EL (cell line): ENCODE measurements around the gene MED13L.
A peak's percentile ranks its signal among the peaks of the same experiment; 100 is the strongest.

ENCODE experiments used
- DNase-seq: peaks from one replicate; pipeline ENCODE4 v3.0.0-alpha.2; 2016

Gene MED13L

DNA sequence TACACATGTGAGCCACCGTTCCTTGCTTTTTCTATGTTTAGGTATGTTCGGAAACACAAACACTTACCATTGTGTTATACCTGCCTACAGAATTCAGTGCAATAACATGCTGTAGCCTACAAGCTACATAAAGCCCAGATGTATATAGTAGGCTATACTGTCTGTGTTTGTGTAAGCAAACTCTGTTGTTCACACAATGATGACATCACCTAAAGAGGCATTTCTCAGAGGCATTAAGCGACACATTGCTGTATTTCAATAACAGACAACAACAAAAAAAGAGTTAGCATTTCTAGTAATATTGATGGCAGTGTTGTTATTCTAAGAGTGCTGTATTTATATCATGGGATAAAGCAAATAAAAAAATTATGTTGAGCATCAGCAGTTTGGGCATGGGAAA, 70.2 kb downstream of the MED13L start:
- DNase-seq = no peak

DNA sequence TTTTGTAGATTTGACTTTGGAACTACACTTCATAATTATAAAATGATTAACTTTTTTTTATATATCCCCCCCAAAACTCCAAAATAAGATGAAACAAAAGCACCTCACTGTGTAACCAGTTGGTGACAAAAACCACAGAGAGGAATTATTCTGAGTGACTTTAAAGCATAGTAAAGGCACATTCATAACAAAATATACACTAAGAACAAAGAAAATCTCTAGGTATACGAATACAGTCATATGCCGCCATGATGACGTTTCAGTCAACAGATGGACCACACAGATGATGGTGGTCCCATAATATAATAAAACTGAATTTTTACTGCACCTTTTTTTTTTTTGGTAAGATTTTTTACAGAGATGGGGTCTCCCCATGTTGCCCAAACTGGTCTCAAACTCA, 70.7 kb downstream of the MED13L start:
- DNase-seq = no peak

DNA sequence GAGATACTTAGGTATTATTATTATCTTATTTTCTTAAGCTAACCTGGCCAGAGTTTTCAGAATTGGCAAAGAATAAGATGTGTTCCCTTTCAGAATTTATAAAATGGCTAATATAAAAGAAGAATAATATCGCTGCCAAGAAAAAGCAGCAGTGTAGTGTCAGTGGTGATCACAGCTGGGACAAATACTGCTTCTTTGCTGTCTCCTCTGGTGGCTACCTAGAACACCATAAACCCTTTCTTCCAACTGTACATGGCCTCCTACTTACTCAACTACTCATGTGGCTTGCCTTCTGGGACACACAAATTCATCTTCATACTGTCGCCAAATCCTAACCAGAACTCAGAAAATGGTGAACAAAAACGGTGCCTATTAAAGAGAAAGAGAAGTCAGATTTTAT, 72.7 kb downstream of the MED13L start:
- DNase-seq = no peak

DNA sequence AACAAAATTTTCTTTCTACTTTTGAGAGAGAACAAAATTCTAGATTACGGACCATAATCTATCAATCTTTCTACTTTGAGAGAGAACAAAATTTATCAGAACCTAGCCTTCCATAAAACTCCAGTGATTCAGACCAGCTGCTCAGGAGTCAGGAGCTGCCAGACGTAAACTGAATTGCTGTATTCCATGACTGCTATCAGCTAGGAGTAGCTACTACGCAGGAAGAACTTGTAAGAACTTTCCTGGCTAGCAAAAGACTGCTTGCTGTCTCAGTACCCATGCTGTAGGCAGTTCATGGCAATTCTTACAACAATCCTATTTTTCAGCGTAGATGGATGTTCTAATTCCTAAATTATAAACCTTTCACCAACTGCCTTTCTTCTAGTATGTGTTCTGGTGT, 73.3 kb downstream of the MED13L start:
- no peak for DNase-seq

DNA sequence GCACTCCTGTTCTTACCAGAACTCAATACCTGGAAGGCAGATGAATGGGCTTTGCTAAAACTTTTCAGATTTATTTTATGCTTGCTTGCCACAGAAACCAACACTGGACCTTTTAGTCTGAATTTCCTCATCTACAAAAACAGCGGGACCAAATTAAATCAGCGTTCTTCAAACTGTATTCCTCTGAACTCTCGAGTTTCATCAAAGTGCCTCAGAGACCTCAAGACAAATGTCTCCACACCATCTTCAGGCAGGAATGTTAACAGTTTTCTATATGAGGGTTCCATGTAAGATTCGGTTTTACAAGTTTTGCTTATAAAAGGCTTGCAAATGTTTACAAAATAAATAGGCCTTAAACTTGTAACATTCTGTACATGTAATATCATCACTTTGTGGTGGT, 74.6 kb downstream of the MED13L start:
- DNase-seq = peak; percentile 45

DNA sequence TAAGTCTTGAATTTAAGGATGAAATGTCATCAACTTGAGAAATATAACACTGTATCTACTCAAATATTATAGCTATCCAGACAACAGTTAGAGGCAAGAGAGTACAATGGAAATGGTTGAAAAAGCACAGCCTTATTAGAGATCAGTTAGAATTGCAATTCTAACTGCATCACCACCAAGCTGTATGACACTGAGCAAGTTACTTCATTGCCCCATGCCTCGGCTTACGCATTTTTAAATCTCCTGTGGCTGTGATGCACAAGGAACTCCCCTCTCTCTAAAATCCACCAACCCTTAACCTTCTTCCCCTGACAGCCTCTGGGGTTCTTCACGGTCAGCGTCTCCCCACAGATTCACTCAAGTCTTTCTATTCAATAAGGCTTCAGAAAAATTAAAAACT, 75.1 kb downstream of the MED13L start:
- no peak for DNase-seq

DNA sequence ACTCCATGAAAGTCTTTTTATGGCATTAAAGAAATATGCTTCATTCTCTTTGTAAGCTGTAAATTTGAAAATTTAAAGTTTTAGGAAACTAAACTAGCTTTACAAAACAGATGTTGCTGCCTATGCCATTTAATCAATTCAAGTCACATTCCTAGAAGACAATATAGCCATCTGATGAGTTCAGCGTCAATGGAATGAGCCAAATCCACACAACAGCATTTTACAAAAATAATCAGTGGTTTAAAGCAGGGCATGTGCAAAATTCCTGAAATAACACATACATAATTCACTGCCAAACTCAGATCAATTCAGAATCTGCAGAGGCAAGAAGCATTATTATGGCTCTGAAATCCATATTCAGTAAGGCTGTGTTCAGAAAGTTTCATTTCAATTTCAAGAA, 75.6 kb downstream of the MED13L start:
- peak; percentile 85 for DNase-seq

DNA sequence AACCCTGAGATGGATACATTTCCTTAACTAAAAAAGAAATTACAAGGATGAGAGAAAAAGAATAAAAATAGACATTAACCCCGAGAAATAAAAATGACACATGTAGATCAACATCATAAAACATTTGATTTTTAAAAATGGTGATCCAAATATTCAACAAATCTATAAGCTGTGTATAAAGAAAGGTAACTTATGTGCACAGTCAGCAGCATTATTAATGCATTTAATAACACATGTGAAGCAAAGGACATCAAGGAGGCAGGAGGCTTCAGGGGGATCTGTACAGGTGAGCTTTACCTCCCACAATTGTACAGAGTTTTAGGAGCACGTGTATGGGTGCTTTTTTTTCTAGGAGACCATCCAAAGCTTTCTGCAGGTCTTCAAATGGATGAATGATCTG, 76.1 kb downstream of the MED13L start:
- DNase-seq = no peak

DNA sequence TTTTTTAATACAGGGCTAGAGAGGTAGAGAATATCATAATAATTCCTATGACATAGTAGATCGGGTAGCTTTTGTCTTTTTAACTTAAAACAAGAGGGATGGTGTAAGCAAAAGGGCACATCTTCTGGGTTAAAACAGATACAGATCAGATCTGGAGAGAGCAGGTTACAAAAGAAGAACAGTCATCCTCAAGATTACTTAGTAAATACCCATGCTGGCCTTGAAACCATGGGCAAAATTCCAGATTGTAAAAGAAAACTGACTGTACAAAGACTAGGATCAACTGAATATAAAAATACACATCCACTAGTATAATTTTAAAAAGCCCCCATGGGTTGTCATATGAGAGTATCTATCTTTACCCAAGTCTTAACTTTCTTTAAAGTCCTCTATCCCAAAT, 76.7 kb downstream of the MED13L start:
- DNase-seq = peak; percentile 68

DNA sequence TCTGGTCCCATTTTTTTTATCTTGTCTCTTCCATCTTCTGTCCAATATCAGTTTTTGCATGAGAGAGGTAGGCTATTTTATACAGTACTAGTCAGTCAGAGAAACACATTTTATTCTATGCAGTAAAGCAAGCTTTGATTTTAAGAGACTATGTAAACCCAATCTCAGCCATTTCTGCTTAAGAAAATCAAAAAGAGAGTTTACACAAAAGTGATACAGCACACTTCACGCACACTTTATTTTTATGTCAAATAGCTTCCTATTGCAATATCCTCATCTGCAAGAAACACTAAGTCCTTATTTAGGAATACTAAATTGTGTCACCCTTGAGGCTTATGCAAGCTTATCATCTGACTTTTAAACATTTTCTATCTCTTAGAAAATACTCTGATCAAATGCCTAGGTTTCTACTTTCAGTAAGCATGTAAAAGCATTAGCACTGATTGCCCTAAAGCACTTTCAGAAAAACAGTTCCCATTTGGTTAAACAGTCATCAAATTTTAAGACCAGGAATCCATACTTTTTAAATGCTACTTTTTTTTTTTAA, 78.3 kb downstream of the MED13L start:
- no peak for DNase-seq

DNA sequence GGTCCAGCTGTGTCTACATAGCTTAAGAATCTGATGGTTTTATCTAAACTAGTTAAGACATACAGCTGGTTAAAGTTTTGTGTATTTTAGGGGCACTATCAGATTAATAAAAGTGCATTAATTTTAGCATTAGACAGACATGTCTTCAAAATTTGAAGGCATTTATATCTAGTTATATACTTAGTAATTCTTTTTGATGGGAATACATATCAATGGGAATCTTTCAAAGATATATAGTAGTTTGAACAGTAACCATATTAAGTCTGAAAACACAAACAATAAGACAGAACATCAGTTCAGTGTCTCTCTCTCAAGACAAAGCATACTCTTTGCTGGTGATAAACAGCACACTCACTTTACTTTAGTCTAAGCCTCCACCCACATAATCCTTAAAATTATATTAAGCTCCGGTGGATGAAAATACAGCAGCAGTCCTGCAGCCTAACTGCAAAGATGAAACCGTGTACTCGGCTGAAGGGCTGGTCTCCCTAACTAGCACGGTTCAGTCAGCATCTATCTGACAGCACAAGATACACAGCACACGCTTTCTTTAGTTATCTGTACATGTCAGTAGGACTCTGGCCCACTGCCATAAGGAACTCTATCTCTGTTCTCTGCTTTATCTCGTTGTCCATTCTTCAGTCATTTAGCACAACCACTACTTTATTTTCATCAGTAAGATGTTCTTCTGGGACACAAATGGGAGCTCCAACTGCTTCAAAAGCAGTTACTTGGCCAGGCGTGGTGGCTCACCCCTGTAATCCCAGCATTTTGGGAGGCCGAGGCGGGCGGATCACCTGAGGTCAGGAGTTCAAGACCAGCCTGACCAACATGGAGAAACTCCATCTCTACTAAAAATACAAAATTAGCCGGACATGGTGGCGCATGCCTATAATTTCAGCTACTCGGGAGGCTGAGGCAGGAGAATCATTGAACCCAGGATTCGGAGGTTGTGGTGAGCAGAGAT, 80.5 kb downstream of the MED13L start:
- no peak for DNase-seq

DNA sequence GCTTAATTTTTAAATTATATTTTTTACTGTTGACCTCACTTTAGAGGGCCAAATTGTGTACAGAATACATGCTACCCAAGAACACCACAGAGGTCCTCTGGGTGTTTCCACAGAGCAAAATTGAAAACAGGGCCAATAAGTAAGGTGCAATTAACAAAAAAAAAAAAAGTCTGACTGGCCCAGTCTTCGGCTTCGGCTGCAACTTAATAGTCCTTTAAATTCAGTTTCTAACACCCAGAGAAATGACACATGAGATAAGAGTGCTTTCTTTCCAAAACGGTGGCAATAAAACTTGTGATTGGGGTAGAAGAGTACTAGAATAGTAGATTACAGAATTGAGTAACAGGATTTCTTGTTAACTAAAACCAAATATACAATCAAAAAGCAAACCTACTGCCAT, 81.3 kb downstream of the MED13L start:
- no peak for DNase-seq

DNA sequence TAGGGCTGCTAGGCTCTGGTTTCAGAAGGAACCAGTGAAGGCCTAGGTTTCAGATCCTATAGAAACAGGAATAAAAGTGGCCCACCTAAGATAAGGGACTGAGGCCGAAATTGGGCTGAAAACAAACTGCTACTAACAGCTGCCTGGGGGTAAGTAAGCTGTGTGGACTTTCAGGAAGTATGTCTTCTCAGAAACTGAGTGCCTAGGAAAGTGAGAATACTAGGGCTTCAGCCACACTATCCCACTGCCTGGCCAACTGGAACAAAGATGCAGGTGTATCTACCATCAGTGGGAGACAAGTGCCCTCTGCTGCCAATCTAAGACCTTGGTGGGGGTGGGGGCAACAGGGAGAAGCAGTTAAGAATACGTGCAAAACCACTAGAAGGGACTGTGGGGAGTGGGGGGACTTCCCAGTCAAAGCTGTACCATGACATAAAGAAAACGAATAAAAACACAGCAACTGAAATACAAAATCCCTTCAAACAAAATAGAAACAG, 82.5 kb downstream of the MED13L start:
- no peak for DNase-seq

DNA sequence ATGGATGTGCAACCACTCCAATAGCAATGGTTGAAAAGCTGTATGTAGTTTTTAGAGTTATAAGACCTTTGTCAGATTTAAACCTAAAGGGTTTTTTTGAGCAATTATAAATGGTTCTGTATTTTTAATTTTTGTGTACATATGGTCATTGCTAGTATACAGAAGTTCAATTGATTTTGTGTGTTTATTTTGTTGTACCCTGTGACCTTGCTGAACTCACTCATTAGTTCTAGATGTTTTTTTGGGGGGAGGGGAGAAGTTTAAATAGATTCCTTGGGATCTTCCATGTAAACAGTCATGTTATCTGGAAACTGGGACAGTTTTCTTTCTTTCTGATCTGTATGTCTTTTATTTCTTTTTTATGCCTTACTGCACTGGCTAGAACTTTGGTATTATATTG, 87.8 kb downstream of the MED13L start:
- no peak for DNase-seq

DNA sequence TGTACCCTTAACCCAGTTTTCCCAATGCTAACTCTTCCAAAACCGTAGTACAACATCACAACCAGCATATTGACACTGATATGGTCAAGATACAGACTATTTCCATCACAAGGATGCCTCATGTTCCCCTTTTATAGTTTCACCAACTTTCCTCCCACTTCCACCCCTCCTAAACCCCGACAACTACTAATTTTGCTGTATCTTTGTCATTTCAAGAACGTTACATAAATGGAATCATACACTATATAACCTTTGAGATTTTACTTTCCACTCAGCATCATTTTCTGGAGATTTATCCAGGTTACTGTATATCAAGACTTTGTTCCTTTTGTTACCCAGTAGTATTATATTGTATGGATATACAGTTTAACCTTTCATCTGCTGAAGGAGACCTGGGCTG, 88.9 kb downstream of the MED13L start:
- no peak for DNase-seq

DNA sequence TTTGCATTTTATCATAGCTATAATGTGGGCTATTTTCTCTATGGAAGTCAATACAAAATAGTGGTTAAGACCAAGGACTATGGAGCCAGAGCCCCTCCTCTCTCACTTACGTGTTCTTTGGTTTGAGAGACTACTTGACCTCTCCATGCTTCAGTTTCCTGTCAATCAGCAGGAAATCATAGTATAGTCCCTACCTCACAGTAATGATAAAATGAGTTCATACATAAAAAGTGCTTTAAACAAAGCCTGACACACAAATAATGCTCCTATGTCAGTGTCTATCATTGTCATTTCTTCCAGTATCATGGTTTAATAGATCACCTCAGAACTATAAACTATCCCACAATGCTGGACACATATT, 90.4 kb downstream of the MED13L start:
- DNase-seq = no peak

DNA sequence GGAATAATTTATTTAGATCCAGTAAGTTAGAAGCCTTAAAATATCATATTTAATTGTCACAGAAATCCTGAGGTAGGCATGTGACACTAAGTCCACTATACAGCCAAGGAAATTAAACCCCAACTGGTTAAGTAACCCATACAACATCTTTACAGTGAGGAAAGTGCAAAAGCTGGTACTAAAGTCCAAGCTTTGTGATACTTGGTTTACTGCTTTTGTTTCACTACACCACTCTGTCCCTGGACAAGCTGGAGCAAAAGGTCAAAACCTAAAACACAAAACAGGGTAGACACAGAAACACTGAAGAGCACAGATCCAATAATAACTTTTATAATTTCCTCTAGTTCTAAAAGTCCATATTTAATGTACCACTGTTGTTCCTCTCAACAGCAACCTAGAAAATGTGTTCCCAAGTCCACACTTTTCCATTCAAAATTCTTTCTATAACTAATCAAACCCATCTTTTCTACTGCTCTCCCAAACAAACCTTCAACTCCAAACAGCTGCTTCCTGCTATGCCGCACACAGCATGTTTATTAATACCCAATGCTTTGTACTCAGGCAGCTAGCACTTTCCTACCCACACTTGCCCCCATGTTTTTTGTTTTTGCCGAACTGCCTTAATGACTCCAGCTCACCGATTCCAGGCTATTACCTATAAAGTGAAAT, 90.9 kb downstream of the MED13L start:
- no peak for DNase-seq

DNA sequence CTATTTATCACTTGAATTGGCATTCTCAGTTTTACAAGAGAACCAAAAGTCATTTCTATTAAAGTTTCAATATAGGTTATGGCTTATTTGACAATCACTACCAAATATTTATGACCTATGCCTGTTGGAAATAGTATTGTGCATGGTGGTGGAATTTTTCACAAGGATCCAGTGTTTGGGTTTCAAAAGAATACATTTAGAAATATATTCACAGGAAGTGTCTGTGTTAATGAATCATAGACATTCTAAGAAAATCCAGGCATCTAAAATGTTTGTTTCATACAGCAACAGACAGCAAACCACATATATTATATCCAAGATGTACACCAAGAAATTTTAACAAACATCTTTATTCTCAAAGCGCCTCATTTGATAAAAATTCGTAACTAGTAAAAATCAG, 92.7 kb downstream of the MED13L start:
- DNase-seq = peak; percentile 36

DNA sequence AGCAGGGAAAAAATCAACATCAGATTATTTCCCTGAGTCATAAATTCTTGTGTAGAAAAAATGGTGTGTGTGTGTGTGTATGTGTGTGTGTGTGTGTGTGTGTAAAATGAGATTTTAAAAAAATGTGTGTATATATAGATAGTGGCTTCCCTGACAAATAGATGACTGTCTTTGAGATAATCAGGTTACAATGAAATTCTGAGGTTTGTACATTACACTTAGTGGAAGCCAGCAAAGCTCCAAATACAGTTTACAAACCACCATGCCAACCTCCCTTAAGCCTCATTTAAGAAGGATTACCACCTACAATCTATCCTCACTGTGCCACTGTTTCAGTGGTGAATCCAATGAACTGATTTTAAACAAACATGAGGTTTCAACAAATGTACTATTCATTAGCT, 93.8 kb downstream of the MED13L start:
- DNase-seq = no peak

DNA sequence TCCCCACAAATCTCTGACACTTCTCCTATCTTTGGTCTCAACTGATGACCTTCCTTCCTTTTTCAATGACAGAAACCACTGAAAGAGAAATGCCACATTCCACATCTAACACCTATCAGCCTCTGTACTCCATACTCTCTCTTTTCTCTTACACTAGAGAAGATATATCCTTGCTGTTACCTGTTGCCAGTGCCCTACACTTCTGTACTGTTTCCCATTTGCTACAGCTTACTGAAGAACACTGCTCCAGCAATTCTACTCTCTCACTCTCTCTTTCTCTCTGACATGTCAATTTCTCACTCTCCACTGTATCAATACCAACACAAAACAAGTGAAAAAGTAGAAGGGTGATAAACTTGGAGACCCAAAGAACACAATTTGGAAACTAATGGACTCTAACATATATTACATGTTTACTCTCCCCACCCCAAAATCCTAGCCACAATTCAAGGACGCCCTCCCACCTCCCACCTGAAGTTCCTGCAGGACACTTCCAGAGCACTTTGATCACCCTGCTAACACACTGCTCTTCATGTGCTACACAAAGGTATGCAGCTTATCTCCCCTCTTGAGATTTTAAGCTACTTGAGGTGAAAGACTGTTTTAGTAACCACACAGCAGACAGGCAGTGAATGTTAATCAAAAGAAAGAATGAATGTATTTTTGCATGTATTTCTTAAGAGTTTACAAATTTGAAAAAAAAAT, 95.0 kb downstream of the MED13L start:
- DNase-seq = no peak

DNA sequence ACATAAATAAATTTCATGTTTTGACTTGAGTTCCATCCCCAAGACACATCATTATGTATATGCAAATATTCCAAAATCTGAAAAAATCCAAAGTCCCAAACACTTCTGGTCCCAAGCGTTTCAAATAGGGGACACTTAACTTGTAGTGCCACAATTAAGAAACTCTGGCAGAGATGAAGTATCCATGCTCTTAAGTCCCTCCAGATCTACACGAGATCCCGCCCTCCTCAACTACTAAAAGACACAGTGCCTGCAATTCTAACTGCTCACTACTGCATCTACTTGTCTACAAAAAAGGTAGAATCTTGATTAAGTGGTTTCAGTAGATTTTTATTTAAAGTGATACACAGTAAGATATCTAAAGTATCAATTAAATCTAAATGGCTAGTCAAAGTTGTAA, 97.0 kb downstream of the MED13L start:
- DNase-seq = no peak

DNA sequence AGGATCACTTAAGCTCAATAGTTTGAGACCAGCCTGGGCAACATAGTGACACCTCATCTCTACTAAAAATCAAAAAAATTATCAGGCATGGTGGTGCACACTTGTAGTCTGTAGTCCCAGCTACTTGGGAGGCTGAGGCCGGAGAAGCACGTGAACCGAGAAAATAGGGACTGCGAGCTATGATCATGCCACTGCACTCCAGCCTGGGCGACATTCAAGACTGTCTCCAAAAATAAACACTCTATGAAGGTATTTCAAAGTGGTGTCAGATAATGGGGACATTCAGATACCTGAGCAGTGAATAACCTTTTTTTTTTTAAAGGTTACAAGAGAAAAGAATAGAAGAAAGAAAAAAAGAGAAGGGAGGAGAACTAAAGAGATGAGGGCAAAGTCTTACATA, 98.1 kb downstream of the MED13L start:
- no peak for DNase-seq

DNA sequence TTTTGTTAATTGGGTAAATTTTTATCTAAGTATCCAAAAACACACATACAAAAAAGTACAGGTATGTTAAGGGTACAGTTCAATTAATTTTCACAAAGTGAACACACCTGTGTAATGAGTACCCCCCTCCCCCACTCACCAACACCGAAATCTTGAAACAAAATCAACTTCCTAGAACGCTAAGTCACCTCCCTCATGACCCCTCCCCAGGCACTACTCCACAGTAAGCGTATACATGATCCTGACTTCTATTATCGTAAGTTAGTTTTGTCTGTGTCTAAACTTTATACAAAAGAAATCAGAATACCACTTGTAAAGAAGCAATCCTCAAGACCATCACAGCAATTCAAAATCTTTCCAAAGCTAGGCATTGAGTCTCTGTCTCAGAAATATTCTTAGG, 100.5 kb downstream of the MED13L start:
- no peak for DNase-seq
